SK-N-SH (cell line): ENCODE measurements around the gene TMEM59.

Source experiments
- CTCF ChIP-seq: fragments of 200-600 bp; sonication (generic); IDR thresholded peaks from 2 replicates; pipeline ENCODE4 v1.6.1; 2017; ENCODE audit warnings: antibody characterized with exemption, mild to moderate bottlenecking, moderate library complexity
- FOSL2 ChIP-seq: IDR thresholded peaks from 2 replicates; pipeline ENCODE4 v1.4.0; 2012; ENCODE audit warnings: low read depth, mild to moderate bottlenecking, moderate library complexity, borderline replicate concordance
- MEF2A ChIP-seq: IDR thresholded peaks from 2 replicates; pipeline ENCODE4 v1.4.0; 2012; ENCODE audit warnings: low read depth, borderline replicate concordance
- POLR2AphosphoS5 ChIP-seq: IDR thresholded peaks from 2 replicates; pipeline ENCODE4 v1.6.1; 2012; ENCODE audit warnings: low read depth, low read length
- RAD21 ChIP-seq: IDR thresholded peaks from 2 replicates; pipeline ENCODE4 v1.6.1; 2012; ENCODE audit warnings: mild to moderate bottlenecking, low read length
- TCF12 ChIP-seq: IDR thresholded peaks from 2 replicates; pipeline ENCODE4 v1.4.0; 2012
- TF ChIP-seq, protein P1 (sequence below): fragments of 150-350 bp; IDR thresholded peaks from 2 replicates; pipeline ENCODE4 v1.6.1; 2017; ENCODE audit warnings: antibody characterized with exemption, low read length, low read depth, borderline replicate concordance

- TF ChIP-seq POLR2AphosphoS5 (no peak), FOSL2 (no peak), RAD21 (no peak), TCF12 (no peak), CTCF (no peak), MEF2A (no peak)
- TF ChIP-seq, protein P1, sequence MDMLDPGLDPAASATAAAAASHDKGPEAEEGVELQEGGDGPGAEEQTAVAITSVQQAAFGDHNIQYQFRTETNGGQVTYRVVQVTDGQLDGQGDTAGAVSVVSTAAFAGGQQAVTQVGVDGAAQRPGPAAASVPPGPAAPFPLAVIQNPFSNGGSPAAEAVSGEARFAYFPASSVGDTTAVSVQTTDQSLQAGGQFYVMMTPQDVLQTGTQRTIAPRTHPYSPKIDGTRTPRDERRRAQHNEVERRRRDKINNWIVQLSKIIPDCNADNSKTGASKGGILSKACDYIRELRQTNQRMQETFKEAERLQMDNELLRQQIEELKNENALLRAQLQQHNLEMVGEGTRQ: no peak
These were observed 35.4 kb upstream of the TMEM59 start for GRCh38 chr1:54088385-54088784.
